Activated CD8-positive, alpha-beta memory T cell treated with anti-CD3 and anti-CD28 coated beads for 36 hours (primary cell): ENCODE results near the gene PALLD. TPM values are rescaled to one million over a fixed set of nuclear protein-coding genes. Genes with fewer than 3 reads are reported as not detected.

Experiments used
- CTCF ChIA-PET: fragments of 350-600 bp; sonication (Branson Sonifier 250); formaldehyde crosslinking; loops from one replicate; lab custom pipeline; 2021; ENCODE audit warnings: antibody characterized with exemption; lab: Charles Lee
- POLR2A ChIA-PET: fragments of 350-600 bp; sonication (Branson Sonifier 250); formaldehyde crosslinking; loops from one replicate; lab custom pipeline; 2021; ENCODE audit warnings: antibody characterized with exemption; lab: Charles Lee
- total RNA-seq, 2 experiments: library from RNA; stranded (reverse); gene quantifications; one replicate each; pipeline ENCODE4 v1.2.3, GENCODE V29; 2021

PALLD gene
- total RNA-seq, 2 experiments from 2014 or later, result 0.69 to 0.84 TPM

- ChIA-PET POLR2A (no interaction called here), CTCF (no interaction called here)
These were observed 260.6 kb downstream of the PALLD start for GRCh38 chr4:168757500-168757899.

GRCh38 chr4:168758351-168758876 is 261.6 kb downstream of the PALLD start:
- ChIA-PET CTCF (no interaction called here), POLR2A (no interaction called here)

- CTCF ChIA-PET, result no interaction called here
- POLR2A ChIA-PET, result no interaction called here
These were observed 262.5 kb downstream of the PALLD start for GRCh38 chr4:168759321-168759720.

- CTCF ChIA-PET, result no interaction called here
These were observed 263.2 kb downstream of the PALLD start for GRCh38 chr4:168759959-168760527.

GRCh38 chr4:168761066-168761465 is 264.2 kb downstream of the PALLD start:
- ChIA-PET POLR2A (no interaction called here), CTCF (no interaction called here)

More at GRCh38 chr4:168759959-168760527, 263.2 kb downstream of the PALLD start:
- POLR2A ChIA-PET, result no interaction called here

GRCh38 chr4:168765322-168765721 is 268.5 kb downstream of the PALLD start:
- ChIA-PET POLR2A (no interaction called here), CTCF (no interaction called here)

GRCh38 chr4:168765726-168766125 is 268.9 kb downstream of the PALLD start:
- CTCF ChIA-PET, result no interaction called here
- POLR2A ChIA-PET, result no interaction called here

GRCh38 chr4:168766604-168767316 is 269.9 kb downstream of the PALLD start:
- POLR2A ChIA-PET, result no interaction called here
- CTCF ChIA-PET, result no interaction called here

- CTCF ChIA-PET, result no interaction called here
These were observed 272.6 kb downstream of the PALLD start for GRCh38 chr4:168769416-168769815.

GRCh38 chr4:168769837-168770236 is 273.0 kb downstream of the PALLD start:
- ChIA-PET CTCF (no interaction called here), POLR2A (no interaction called here)

More at GRCh38 chr4:168769416-168769815, 272.6 kb downstream of the PALLD start:
- POLR2A ChIA-PET, result no interaction called here

- CTCF ChIA-PET, result no interaction called here
These were observed 274.4 kb downstream of the PALLD start for GRCh38 chr4:168771251-168771650.

GRCh38 chr4:168773388-168774195 is 276.7 kb downstream of the PALLD start:
- CTCF ChIA-PET, result interaction anchor here (0.5 kb wide), 1 partner anchor 108 kb away, joined by 5 read pairs; no protein-coding TSS in a partner anchor
- POLR2A ChIA-PET, result no interaction called here

More at GRCh38 chr4:168771251-168771650, 274.4 kb downstream of the PALLD start:
- POLR2A ChIA-PET, result no interaction called here

GRCh38 chr4:168776382-168776781 is 279.5 kb downstream of the PALLD start:
- ChIA-PET CTCF (no interaction called here), POLR2A (no interaction called here)

GRCh38 chr4:168777277-168777965 is 280.6 kb downstream of the PALLD start:
- ChIA-PET CTCF (no interaction called here), POLR2A (no interaction called here)

GRCh38 chr4:168781341-168781740 is 284.5 kb downstream of the PALLD start:
- CTCF ChIA-PET, result no interaction called here
- POLR2A ChIA-PET, result no interaction called here

GRCh38 chr4:168781926-168782325 is 285.1 kb downstream of the PALLD start:
- CTCF ChIA-PET, result no interaction called here
- POLR2A ChIA-PET, result no interaction called here

GRCh38 chr4:168782439-168782838 is 285.6 kb downstream of the PALLD start:
- CTCF ChIA-PET, result no interaction called here
- POLR2A ChIA-PET, result no interaction called here

GRCh38 chr4:168784786-168785461 is 288.1 kb downstream of the PALLD start:
- ChIA-PET CTCF (no interaction called here), POLR2A (no interaction called here)

- ChIA-PET CTCF (no interaction called here), POLR2A (no interaction called here)
These were observed 290.5 kb downstream of the PALLD start for GRCh38 chr4:168787334-168787733.
